ACHN (cell line): ENCODE measurements around the gene CYB561A3.

Experiments
- DNase-seq: peaks from one replicate; pipeline ENCODE4 v3.0.0-alpha.2; 2015
- in situ Hi-C: cut with HindIII; loops from 2 replicates; pipeline ENCODE4 v1.10.0; 2017; ENCODE audit warnings: low sequenced_read_pairs, low pct_ligation_motif_present, low pct_unique_long_range_greater_than_20kb

Gene CYB561A3

DNA sequence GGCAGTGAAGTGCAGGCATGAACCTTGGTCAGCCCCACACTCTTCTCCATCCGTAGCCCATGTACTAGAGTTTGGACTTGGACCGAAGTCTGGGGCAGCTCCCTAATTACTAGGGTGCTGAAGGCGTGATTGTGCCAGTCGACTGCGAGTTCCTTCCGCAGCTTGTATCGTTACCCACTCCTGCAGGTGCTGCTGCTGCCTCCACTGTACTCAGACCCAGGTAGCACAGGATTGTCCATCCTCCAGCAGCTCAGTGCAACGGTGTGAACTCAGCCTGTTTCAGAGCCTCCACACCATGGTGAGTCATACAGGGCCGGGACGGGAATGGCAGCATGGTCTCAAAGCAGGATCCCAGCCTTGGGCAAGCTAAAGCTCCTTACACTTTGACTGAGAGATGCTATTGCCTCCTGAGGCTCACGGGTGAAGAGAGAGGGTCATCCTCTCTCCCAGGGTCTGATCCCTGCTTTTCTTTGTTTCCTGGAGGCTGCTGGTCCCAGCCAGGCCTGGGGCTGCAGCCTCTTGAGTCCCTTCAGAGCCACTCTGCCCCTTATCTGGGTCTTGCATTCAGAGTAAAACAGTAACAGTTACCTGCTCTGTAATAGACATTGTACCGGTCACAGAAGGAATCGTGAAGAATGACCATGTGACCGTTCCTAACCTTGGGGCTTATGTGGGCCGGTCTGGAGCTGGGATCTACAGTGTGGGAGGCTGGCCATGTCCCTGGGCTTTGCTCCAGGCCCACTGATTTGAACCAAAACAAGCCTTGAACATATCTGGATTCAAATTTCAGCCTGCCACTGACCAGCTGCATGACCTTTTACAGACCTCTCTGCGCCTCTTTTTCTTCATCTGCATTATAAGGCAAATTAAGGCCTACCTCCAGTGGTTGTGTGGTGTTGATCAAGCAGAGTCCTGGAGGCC is 27.0 kb downstream of the CYB561A3 start:
- peak; percentile 8 for DNase-seq
- in situ Hi-C loops: no loop called here

DNA sequence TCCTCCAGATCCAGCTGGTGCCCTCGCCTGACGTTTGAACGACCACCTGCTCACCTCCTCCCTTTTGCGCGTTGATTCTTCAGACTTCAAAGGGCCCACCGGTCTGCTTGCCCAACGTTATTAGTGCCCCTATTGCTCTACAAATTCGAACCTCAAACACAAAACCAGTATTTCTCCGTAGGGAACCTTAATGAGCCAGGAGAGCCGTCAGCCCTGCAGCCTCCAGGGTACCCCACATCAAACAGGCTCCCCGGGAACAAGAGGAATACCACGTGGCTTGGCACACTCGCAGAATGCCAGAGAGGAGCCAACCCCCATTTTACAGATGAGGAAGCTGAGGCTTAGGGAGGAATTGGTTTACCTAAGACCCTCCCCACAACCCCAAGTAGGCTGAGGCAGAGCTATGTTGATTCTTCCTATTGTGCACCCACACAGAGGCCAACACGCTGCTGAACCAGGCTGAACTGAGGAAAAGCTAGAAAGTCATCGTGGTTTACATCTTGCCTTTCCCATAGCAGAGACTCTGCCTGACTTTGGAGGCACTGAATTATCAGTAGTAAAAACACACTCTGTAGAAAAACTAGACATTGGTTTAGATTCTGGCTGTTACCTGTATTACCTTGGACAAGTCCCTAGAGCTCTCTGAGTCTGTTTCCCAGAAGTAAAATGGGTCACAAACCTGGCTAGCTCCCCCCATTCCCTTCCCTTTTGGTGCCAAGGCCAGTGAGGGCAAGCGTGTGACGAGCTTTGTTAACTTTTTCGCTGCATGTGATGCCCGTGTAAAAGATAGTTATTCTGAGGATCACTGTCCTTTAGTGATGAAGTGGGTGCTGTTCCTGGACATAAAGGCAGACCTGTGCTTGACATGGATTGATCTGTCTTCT is 27.9 kb downstream of the CYB561A3 start:
- in situ Hi-C loops: no loop called here
- DNase-seq: no peak

DNA sequence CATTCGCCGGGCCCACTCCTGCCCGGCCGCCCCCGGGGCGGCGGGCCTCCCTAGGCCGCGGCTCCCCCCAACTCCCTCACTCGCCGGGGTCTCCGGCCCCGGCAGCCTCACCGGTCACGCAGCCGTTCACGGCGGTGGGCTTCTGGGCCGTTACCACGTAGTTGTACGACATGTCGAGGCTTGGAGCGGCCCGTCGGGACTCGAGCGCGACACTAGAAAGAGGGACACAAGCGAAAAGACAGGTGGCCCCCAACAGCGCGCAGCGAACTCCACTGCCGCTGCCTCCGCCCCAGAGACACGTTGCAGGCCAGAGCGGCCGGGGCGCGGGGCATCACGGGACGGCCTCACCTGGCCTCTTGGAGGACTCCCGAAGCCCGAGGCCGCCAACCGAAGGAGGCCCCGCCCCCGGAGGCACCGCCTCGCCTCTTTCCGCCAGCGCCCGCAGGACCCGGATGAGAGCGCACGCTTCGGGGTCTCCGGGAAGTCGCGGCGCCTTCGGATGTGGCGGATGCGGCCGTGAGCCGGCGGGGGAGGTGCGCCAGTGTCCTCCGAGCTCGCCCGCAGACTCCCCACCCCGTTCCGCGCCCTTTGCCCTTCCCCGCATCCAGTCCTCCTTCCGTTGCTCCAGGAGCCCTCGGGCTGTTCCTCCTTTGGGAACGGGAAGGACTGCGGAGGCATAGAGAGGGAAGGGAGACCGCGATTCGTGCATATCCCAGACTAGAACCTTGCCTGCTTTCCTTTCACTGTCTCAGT is 28.7 kb downstream of the CYB561A3 start, which contains the start of the genes DDB1 and TKFC:
Gene DDB1, minus strand, starts transcription at position 309 of the 753 bp plus-strand sequence. Its CDS starts 137 bp downstream, at position 172.
Gene TKFC, plus strand, starts transcription at position 432 of the 753 bp plus-strand sequence. CDS start 1,501 bp downstream, outside the sequence.
- in situ Hi-C loops: no loop called here

DNA sequence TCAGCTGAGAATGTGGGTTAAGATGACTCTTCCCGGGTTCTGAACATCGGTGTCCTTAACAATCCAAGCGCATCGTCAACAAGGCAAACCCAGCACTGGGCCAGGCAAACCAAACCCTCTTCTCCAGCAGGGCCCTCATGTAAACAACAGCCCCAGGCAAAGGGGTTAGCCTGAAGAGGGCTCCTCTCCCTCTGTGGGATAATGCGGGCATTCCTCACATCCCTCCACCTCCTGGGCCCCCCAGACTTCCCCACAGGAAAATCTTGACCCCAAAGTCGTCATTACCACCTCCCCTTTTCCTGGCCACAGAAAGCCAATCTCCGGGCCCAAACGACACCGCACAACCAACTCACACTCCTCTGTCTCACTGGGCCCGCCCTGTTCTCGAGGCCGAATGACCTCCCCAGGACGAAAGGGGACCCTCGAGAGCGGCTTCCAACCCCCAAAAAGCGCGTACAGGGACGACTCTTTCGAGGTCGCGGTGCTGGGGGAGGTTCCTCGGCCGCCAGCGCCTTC is 29.3 kb downstream of the CYB561A3 start:
- in situ Hi-C loops: no loop called here
- DNase-seq: peak; percentile 21

More for the DNA sequence above, 28.7 kb downstream of the CYB561A3 start, which contains the start of the genes DDB1 and TKFC:
- DNase-seq: peak; percentile 89

DNA sequence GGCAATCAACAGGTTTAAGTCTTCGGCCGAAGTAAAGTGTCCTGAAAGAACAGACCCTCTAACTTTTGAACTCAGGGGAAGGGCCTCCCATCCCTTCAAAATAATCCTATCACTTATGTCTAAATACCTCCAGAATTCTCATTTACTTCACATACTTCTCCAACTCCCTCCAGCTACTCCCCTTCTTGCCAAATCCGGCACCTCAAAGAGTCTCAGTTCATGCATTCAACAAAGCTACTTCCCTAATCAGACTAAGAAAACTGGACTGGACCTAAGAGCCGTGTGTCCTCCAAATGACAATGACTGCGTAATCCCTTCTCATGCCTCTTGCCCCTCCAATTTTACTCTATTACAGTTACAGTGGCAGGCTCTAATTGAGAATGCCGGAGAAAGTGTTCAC is 30.0 kb downstream of the CYB561A3 start:
- no peak for DNase-seq
- in situ Hi-C loops: no loop called here

DNA sequence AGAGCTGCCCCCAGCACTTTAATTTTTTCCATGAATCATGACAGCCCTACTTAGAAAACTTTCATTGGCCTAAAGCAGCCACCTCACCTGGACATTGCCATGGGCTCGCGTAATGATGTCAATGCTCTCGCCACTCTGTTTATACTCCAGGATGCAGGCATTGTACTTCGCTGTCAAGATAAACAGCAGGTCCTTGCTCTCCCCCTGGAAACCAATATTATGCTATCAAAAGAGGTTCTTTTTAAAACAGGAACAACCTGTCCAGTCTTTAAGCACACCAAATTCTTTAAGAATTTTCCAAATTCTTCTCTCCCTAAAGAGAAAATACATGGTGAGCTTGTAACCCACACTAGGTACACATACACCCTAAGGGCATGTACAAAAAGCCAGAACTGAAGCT is 31.8 kb downstream of the CYB561A3 start:
- no peak for DNase-seq
- in situ Hi-C loops: no loop called here

DNA sequence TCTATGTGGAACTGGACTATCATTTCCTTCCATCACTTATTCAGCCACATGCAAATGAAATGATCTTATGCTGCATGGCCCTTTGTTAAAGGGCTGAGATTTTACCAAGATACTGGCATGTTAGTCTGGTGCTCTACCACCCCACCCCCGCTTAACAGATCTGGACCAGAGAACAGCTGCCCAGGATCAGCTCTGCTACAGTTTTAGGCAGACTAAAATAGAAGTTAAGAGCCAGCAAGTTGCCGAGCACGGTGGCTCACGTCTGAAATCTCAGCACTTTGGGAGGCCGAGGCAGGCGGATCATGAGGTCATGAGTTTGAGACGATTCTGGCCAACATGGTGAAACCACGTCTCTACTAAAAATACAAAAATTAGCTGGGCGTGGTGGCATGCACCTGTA is 33.3 kb downstream of the CYB561A3 start:
- no peak for DNase-seq
- in situ Hi-C loops: no loop called here

DNA sequence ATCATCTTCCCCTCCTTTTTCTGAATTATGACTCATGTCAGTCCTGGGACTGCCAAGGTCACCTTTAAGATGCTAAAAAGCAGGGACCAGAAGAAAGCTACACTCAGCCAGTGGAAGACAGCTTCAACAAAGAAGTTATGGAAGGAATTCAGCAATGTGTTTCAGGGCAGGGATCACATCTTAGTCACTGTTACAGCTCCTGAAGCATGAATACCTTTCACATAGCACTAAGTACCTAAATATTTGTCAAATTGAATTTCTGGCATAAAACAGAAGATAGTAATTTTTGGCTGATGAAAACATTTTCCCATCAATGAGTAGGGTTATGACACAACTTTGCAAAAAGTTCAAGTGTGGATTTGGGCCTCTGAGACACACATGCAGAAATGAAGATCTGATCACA is 34.0 kb downstream of the CYB561A3 start:
- in situ Hi-C loops: no loop called here
- no peak for DNase-seq

DNA sequence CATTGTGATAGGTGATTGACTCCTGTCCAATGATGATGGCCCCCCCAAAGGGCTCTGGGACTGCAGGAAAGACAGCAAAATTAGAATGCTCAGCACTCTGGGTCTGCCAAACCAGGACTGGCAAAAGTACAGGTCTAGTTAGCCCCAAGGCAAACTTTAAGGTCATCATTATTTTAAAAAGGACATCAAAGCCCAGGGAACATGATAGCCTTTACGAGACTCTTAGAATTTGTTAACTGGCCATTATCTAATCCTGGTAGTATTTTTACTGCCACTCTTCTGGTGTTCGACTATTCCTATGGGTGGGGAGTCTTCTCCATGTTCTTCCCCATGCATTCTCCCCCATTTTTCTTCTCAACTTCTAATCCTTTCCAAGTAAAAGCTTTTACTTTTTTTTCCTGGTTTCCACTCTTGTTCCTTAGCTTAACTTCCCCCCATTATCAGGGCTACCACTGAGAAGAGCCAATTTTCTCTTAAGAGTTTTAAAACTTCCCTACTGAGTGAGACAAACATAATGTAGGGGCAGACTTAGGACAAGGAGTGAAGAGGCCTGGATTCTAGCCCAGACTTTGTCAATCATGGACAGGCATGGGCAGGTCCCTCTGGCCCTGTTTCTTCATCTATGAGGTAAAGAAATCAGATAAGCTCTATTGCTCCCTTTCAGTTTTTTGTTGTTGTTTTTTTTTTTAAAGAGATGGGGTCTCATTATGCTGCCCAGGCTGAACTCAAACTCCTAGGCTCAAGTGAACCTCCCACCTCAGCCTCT is 35.9 kb downstream of the CYB561A3 start:
- in situ Hi-C loops: no loop called here
- DNase-seq: no peak

DNA sequence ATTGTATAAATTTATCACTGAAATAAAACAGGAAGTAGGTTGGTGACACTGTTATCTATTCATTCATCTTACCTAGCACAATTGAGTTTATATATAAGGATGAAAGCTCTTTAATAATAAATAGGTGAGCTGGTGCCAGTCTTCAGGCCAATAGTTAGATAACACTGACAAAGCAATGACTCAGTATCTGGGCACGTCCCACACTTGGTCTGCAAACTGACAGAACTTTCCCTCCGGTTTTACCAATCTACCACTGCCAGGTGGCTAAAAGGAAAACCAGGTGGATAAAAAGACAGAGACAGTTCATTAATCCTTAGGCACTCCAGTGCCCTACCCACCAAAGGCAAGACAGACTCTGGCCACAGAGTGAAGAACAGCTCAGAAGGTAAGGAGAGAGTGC is 46.4 kb downstream of the CYB561A3 start:
- in situ Hi-C loops: no loop called here
- no peak for DNase-seq

DNA sequence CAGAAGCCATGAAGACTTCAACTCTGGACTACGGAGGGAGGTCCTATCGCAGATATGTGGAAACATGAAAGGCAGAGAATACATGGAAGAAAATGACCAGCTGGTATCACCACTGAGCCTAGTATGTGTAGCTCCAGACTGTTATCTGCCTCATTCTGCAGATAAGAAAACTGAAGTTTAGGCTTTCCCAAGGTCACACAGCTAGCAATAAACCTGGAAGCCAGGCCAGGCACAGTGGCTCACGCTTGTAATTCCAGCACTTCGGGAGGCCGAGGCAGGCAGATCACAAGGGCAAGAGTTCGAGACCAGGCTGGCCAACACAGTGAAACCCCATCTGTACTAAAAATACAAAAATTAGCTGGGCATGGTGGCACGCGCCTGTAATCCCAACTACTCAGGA is 50.9 kb downstream of the CYB561A3 start:
- in situ Hi-C loops: no loop called here
- DNase-seq: no peak

DNA sequence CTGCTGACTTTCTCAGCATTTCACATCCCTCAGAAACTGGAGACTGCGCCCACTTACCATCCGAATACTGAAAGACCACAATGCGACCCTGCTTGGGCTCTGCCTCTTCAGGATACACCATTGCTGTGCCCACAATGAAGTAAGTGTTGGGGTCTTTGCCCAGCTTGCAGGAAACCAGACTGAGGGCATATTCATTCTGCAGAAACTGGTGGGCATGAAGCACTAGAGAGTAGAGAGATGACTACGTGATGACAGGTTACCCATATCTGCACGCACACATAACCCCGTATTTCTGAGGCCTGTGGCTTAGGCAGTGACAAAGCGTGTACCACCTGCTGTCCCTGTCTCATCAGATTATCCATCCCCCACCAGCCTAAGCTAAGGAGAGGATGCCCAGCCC is 51.9 kb downstream of the CYB561A3 start:
- DNase-seq: no peak

DNA sequence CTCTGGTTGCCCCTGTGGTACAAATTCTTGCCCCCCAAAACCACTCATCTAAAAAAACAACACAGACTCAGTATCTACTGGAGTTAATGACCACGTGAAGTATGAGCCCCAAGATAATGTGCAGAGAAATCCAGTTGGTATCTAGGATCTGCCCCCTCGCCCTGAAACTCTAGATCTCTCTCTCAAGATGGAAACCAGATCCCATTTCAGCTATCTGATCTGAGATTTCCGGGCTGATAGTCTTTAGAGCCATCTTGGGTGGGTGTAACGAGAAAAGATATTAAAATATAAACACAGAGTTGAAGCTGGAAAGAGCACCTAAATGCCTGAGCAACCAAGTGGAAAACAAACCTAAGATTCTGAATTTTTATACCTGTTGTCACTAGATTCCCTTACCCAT is 52.5 kb downstream of the CYB561A3 start:
- in situ Hi-C loops: no loop called here
- DNase-seq: no peak

More for the DNA sequence above, 51.9 kb downstream of the CYB561A3 start:
- in situ Hi-C loops: no loop called here

DNA sequence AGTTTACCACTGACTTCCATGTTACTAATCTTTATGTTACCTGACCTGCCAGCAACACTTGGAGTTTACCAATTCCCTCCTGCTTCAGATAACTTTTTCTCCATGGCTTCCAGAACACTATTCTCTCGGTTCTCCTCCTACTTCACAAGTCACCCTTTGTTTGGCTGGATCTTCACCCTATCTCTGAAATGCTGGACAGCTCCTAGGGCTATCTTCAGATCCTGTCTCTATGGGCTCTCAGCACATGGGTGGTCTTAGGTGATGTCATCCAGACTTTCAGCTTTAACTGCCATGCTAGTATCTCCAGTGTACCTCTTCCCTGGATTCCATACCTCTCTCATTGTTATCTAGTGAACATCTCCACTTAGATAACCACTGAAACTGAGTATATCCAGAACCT is 54.3 kb downstream of the CYB561A3 start:
- in situ Hi-C loops: no loop called here
- DNase-seq: no peak

DNA sequence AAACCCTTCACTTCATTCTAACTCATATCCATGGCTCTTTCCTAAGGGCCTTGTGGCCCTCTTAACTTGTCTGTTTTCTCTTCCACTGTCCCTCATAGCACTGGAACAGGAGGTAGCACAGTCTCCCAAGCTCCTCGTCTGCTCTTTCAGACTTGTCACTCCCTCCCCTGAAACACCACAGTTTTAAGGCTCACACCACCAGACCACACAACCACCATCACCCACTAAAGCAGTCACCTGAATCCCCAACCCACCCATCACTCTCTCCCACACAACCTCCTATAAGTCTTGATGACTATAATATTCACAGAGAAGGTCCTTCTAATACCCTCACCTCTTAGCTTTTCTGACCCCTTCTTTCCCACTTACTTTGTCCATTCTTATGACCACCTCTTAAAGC is 55.5 kb downstream of the CYB561A3 start:
- DNase-seq: no peak
- in situ Hi-C loops: no loop called here

DNA sequence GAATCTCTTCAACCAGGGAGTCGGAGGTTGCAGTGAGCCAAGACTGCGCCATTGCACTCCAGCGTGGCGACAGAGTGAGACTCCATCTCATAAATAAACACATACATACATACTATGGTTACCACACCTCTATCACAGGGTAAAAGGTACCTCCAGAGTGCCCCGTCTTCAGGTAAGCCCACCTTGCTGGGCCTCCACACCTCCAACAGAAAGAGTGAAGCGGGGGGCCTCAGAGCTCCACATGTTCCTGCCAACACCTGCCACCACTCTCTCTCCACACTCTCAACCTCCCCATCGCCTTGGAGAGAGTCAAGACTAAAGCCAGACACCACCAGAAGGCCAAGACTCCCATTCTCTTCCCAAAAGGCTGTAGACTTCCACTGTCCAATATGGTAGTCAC is 56.3 kb downstream of the CYB561A3 start:
- in situ Hi-C loops: no loop called here
- no peak for DNase-seq

DNA sequence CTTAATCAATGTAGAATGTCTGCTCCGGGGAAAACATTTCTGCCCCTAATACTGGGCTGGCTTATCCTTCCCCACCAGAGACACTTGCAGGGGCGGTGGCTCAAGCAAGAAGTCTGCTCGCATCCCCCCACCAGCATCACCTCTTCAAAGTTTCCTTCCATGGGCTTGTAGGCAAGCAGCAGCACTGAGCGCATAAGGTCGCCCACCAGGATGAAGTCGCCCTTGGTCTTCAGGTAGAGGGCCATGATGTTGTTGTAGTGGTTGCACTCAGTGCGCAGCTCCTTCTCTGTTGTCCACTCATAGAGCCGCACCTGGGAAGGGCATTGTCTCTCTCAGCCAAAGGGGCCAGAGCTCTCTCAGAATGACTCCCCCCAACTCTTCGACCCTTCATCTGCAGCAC is 58.0 kb downstream of the CYB561A3 start:
- DNase-seq: no peak
- in situ Hi-C loops: no loop called here

DNA sequence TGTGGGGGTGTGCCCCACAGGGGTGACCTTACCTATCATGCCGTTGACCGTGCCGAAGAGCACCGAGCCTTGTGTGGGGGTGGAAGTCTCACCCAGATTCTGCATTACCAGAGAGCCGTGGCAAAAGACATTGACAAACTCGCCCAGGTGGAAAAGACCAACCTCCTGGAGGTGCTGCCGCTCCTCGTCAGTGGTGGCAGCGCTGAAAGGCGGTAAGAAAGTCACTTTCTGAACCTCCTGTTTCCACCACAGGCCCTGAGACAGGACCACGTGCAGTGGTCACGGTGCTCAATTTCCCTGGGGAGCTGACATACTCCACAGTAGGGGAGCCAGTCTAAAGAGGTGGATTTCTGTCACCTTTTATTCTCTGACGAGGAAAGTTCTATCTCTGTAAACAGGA is 59.1 kb downstream of the CYB561A3 start:
- no peak for DNase-seq
- in situ Hi-C loops: no loop called here
